NCI-H2029 (cell line): Measurements from ENCODE around the gene SEPTIN1.
A peak's percentile ranks its signal among the peaks of the same experiment; 100 is the strongest.
"Not testable (repeated sequence)": the region's sequence is repeated elsewhere in the genome, so short reads cannot be mapped to it uniquely, and the experiment has no call there.

Experiments used
- DNase-seq: peaks from one replicate; lab custom pipeline; 2025; lab: John Stamatoyannopoulos, UW

Gene SEPTIN1

DNA sequence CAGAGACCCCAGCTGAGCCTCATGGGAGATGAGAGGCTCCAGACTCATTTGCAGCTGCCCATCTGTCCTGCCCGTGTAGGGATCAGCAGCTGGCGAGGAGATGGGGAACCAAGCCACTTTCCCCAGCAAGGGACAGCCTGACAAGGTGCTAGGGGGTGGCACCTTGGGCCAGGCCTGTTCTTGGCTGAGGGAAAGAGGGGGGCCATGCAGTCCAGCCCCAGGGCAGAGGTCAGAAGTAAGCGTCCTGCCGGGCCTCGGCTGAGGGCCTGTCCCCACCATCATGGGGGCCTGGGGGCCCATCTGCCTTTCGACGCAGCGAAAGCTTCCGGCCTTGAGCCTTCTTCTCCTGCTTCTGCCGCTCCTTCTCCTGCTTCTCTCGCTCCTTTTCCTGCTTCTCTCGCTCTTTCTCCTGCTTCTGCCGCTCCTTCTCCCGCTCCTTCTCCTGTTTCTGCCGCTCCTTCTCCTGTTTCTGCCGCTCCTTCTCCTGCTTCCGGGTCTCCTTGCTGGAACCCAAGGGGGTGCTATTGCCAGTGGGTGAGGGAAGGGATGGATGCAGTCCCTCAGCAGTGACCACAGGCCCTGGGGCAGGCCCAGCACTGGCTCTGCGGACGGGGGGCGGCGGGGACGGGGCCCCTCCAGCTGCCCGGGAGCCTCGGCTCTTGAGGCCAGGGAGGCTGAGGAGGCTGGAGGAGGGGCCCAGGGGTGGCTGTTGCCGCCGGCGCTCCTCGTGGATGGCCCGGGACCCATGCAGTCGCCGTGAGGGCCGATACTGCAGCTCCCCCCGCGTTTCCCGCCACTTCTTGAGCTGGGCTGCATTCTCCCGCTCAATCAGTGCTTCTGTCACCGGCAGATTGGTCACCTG lies 24.4 kb downstream of the SEPTIN1 start:
- DNase-seq, result no peak

DNA sequence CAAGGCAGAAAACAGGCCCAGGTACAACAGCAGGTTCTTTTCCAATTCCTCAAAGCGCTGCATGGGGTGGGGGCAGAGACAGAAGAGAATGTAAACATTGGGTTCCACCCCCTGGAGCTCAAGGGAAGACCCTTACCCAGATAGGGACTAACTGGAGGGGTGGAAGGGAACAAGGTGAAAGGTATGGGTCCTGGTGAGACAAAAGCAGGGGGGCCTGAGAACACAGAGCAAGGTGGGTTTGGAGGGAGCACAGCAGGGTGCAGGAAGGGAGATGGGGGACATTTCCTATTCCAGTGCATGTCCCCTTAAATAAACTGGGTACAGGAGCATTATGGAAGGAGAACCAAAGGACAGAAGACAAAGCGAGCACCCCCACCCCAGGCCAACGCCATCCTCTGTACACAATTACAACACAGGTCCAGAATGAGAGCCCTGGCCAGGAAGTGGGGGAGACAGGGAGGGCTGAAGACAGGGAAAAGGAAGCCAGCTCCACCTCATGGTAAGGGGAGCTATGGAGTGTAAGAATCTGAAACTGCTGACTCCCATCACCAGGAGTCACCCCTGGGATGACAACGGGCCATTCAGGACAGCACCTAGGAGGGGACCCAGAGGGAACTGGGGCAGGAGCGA lies 25.2 kb downstream of the SEPTIN1 start:
- no peak for DNase-seq

DNA sequence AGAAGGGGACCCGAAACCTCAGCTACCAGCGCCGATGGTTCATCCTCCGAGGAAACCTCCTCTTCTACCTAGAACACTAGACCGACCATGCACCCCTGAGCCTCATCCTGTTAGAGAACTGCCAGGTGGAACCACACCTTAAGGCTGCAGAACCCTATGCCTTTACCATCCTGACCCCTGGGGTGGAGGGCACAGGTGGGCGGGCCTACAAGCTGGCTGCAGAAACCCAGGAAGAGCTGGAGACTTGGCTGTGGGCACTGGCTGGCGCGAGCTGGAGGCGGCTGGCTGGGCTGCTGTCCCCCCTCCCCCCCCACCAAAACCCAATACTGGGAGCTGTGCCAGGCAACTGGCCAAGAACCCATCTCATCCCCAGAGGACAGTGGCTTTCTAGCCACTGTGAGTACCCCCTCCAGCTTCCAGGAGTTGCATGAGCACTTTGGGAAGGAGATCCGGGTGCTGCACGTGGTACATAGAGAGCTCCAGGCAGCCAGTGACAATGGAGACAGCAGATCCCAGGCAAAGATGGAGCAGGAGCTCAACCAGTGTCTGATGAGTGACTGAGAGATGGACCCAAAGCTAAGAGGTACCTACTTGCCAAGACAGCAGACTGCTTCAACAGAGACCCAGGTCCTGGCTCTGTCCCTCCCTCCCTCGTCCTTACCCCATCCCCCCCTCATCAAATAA lies 25.8 kb downstream of the SEPTIN1 start:
- peak; percentile 75 for DNase-seq

DNA sequence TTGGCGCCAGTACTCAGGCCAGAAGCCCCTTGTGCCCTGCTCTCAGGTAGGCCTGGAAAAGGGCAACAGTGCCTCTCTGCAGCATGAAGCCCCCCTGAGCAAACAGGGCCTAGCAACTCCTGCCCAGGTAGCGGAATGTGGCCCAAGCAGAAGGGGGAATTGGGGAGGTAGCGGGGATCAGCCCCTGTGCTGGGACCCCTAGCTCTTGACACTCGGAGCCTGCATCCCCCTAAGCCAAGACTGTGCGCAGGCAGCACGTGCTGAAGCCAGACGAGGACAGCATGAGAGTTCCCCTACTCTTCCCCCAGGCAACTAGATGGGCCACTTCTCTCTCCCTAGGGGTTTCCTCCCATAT lies 26.4 kb downstream of the SEPTIN1 start:
- no peak for DNase-seq

DNA sequence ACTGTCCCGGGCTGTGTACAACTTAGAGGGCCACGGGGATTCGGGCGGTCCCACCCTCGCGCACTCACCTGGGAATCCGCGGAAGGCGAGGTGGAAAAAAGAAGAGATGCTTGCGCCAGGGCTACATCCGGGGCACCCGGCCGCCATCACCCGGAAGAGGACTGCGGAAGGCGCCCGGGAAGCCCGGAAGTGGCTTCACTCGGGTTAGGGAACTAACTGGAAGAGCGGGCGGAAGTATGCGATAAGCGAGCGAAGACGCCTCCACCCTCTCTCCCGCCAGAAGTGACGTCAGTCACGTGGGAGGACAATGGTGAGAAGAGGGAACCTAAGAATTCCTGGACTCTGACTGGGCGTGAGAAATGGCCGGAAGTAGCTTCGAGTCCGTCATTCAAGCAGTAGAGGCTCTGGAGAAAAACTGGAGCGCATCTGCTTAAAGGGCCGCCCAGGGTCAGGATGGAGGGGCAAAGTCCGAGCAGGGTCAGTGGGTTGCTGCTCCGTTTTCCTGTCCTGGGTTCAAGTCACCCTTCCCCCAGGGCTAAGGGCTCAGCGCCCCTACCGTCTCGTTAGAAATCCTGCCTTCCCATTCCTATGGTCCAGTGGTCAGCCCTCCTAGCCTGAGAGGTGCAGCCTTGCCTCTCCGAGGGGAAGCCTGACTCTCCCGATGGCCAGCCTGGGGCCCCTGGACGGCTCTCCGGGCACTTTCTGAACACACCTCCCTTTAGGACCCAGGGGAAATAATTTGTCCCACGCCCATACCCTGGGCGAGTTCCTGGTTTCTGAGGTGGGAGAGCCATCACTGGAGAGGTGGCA lies 27.0 kb downstream of the SEPTIN1 start, which contains the start of gene CD2BP2:
TSS of gene CD2BP2 (minus strand) at position 165 of the 810 bp plus-strand sequence. CDS start 627 bp downstream, outside the sequence.
- peak; percentile 98 for DNase-seq

DNA sequence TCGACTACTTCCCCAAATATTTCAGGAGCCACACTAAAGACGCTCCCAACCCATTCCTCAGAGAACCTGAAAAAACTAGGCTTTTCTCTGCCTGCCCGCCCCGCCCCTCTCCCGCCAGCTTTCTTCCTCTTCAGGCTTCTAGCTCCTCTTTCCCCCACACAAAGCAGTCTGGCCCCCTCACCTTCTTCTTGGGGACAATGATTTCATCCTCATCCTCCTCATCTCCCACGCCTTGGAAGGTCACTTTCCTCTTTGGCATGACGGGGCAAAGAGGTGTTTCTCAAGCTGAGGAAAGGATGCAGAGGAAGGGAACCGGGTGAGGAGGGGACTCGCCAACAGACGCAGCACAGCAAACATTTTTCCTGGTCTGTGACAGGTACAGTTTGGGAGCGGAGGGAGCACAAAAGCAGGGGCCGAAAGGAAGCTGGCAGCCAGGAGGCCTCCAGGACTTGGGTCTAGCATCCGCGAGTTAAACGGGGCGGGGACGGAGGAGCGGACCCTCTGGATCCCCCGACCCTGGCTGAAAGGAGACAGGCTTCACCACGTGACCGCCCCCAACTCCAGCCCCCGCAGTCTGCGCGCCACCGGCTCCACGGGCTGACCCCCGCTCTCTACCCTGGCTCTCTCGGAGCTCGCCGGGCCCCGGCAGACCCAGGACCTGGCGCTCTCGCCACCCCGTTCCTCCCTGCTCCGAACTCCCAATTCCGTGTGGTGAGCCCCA lies 27.8 kb downstream of the SEPTIN1 start:
- no peak for DNase-seq

DNA sequence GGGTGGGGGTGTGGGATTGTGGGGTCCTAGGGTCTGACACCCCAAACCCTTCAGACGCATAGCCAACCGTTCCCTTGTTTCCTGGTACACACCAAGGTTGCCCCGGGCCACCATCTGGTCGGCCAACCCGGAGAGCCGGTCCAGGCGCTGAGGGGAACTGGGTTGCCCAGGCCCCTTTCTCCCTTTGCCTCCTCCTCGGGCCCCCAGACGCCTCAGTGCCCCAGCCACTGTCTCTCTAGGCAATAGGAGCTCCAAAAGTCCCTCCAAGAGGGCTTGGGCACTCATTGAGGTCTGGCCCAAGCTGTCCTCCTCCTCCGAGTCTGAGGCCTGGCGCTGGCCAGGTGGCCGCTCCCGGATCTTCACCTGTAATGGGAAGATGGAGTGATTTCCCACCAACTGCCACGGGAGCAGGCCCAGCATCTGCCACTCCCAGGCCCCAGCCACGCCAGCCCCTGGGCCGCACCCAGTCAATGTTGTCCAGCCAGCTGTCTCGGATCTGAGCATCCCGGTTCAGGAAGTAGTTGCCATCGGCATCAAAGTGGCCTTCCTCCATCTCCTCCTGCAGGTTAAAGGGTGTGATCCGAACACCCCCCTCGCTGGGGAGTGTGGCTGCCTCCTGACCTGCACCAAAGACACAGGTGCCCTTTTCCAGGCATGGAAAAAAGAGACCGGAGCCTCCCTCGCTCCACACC lies 28.8 kb downstream of the SEPTIN1 start:
- no peak for DNase-seq

DNA sequence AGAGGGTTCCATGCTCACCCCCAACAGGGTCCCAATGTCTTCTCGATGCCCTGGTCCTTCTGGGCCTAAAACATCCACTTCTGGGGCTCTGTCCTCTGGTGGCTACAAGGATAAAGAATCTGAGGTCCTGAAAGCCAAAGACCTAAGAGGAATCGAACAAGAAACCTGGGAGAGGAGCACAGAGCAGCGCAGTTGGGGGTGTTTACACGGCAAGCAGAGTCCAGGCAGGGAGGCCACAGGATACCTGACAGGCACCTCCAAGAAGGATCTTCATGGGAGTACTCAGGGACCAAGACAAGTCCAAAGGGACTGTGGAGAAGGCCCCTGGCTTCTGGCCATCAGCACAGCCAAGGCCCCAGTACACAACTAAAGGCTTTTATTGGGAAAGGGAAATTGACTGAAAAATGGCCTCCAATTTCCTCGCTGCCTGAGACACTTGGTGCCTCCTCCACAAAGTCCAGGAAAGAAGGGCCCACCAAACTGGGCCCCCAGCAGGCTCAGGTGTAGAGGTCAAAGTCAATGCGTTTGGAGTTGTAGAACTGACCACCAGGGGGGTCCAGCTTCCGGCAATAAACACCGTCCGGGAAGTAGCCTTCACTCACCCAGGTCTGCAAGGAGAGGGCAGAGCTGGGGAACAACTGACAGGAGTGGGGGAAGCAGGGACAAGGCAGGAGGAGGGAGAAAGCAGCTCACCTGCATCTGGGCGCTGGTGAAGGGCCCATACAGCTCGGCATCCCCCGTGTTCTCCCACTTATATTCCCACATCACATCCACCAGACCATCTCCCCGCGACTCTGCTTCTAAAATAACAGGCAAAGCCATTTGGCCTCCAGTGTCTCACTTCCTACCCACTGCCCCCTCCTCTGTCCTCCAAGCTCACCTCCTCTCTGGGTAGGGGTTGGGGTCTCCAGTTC lies 29.6 kb downstream of the SEPTIN1 start:
- no peak for DNase-seq

DNA sequence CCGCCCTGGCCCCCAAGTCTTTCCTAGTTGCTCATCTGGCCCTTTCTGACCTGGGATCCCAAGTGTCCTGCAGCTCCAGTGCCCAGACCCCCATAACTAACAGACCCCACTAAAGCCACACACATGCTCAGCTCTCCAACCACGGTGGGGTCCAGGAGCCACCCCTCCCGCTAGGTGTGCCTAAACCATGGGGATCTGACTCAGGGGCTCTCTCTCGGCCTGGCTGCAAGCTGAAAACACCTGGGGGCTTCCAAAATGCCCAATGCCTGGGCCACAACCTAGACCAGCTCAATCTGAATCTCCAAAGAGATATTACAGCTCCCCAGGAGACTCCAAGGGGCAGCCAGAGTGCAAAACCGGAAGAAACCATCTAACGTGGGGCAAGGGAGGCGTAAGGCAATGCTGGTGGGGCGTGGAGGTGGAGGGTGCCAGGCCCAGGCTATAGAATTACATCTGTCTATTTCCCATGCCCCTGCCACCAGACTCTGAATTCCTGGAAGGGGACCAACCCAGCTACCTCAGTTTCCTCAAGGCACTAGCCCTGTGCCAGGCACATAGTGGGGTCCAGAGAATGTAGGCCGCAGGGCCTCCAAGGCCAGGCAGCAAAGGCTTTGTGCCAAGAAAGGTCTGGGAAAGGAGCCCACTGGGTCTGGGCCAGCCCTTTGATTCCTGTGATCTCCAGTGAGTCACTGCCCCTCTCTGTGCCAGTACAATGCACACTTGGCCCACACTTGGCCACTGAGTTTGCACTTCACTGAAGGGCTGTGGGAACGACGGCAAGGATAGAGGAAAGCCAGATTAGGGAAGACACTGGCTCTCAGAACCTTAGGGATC lies 30.6 kb downstream of the SEPTIN1 start:
- peak; percentile 58 for DNase-seq

DNA sequence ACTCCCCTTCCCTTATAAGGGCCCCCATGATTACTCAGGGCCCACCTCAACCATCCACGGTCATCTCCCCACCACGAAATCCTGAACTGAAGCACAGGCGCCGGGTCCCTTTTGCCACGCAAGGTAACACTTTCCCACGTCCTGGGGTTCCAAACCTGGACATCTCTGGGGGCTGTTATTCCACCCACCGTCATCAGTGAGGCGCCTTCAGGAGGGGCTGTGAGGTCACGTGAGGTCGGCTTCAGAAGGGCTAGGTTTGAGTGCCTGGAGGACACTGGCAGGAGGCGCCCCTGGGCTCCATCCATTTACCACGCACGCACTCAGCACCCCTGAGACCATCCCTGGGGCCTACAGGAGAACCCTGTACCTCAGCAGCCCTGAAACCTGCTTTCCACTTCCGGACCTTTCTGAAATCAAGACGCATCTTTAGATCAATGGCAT lies 31.3 kb downstream of the SEPTIN1 start:
- DNase-seq, result no peak

DNA sequence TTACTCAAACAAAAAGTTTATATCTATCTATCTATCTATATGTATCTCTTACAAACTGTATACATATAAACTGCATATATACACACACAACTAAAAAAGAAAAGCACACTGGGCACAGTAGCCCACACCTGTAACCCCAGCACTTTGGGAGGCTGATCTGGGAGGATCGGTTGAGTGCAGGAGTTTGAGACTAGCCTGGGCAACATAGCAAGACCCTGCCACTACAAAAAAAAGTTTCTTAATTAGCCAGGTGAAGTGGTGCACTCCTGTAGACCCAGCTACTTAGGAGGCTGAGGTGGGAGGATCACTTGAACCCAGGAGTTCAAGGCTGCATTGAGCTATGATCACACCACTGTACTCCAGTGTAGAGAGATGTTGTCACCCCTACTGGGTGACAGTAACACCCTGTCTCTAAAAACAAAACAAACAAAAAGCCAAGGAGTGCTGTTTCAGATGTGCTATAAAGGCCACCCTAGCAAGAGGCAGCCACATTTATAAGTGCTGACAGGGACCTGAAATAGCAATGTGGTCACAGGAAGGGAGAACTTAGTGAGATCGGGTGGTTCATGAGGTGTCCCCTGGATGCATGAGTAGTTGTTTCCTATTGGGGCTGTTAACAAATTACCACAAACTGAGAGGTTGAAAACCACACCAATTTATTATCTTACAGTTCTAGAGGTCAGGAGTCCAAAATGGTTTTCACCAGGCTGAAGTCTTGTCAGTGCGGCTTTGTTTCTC lies 32.1 kb downstream of the SEPTIN1 start:
- no peak for DNase-seq

DNA sequence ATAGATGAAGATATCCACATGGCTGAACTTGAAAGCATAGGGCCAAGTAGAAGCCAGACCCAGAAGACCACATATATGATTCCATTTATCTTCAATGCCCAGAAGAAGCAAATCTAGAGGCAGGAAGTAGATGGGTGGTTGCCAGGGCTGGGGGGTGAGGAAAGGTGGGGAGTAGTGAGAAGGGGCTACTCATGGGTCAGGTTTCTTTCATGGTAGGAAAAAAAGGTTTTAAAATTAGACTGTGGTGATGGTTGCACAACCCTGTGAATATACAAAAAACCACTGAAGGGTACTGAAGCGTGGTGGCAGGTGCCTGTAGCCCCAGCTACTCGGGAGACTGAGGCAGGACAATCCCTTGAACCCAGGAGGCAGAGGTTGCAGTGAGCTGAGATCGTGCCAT lies 32.7 kb downstream of the SEPTIN1 start:
- DNase-seq, result no peak

DNA sequence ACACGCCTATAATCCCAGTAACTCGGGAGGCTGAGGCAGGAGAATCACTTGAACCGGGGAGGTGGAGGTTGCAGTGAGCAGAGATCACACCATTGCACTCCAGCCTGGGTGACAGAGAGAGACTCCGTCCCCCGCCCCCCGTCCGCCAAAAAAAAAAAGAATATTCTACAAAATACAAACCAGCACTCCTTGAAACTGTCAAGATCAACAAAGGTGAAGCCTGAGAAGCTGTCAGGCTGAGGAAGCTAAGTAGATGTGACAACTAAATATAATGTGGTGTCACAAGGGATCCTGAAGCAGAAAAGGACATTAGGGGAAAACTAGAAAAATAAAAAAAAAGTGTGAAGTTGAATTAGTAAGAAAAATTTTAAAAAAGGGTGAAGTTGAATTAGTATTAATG lies 33.4 kb downstream of the SEPTIN1 start:
- no peak for DNase-seq

DNA sequence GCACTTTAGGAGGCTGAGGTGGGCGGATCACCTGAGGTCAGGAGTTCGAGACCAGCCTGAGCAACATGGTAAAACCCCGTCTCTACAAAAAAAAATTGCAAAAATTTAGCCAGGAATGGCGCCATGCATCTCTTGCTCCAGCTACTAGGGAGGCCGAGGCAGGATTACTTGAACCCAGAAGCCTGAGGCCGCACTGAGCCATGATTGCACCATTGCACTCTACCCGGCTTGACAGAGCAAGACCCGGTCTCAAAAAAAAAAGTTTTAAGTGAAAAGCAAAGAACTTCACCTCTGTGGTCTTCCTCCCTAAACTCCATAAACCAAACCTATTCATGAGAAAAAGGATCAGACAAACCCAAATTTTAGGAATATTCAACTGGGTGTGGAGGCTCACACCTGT lies 34.2 kb downstream of the SEPTIN1 start:
- DNase-seq, result no peak

DNA sequence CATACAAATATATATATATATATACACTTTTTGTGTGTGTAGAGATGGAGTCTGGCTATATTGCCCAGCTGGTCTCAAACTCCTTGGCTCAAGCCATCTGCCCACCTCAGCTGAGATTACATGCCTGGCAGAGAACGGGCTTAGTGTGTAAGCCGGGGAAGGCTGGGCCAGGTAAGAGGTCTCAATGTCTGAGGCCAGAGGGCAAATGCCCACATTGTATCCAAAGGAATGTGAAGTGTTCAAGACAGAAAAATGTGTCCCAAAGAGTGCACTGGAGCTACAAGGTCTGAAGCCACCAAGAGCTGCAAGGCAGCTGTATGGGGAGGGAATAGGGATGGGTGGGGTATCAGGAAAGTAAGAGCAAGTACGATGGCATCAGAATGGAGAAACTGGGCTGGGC lies 36.1 kb downstream of the SEPTIN1 start:
- DNase-seq, result no peak

DNA sequence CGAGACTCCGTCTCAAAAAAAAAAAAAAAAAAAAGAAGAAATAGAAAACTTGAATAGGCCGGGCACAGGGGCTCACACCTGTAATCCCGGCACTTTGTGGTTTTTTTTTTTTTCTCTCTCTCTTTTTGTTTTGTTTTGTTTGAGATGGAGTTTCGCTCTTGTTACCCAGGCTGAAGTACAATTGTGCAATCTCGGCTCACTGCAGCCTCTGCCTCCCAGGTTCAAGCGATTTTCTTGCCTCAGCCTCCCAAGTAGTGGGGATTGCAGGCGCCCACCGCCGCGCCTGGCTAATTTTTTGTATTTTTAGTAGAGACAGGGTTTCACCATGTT lies 38.9 kb downstream of the SEPTIN1 start:
- not testable (repeated sequence) for DNase-seq

DNA sequence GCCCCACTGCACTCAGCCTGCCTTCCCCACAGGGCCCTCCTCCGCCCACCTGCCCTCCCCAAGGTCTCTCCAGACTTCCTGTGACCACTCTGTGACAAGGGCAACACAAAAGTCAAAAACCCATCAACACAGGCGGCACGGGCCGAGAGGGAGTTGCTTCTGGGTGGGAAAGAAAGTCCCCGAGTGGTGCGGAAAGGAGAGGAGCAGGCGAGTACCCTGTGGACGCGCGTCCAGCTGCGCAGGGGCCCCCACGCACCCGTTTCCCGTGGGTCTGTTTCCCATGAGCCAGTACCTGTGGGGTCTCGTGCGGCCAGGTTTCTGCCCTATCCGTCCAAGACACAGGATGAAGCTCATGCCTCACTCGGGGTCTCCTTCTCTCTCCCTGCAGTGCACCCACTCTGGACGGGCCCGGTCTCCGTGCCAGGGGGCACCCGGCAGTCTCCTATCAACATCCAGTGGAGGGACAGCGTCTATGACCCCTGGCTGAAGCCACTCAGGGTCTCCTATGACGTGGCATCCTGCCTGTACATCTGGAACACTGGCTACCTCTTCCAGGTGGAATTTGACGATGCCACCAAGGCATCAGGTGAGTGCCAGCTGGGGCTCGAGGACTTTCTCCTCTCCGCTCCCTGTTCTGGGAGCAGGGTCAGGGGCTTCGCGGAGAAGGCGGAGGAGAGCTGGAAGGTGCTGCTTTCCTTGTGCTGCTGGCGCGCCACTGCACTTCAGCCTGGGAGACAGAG lies 39.4 kb downstream of the SEPTIN1 start:
- DNase-seq, result no peak
